ENCODE data around the gene LACTBL1.

Gene LACTBL1

GRCh38 chr1:22969304-22969709, 3.4 kb downstream of the LACTBL1 start:
- Histone ChIP-seq H3F3A (ENCODE audit: insufficient read depth, low read length) (no peaks in the 10 kb centered on the region), H3K9me3 (replicated peaks; ENCODE audit: insufficient read depth, low read length) (no peaks in the 10 kb centered on the region), H3K4me1 (ENCODE audit: low read length) (no peaks in the 10 kb centered on the region), H3K4me3 (ENCODE audit: low read length) (no peak overlapping the region), H2AFZ (ENCODE audit: low read length) (no peak overlapping the region), H3K36me3 (replicated peaks; ENCODE audit: insufficient read depth, low read length) (no peaks in the 10 kb centered on the region), H3K9me2 (replicated peaks; ENCODE audit: insufficient read depth, low read length) (no peaks in the 10 kb centered on the region), H4K20me1 (ENCODE audit: insufficient read depth, low read length) (no peaks in the 10 kb centered on the region), H3K79me2 (ENCODE audit: low read length) (no peaks in the 10 kb centered on the region), H3K4me2 (ENCODE audit: low read depth, low read length) (no peak overlapping the region), H3K27ac (ENCODE audit: low read length) (no peak overlapping the region), H3K9ac (ENCODE audit: low read length) (no peak overlapping the region), H3K27me3 (replicated peaks; ENCODE audit: insufficient read depth, low read length) (peaks cover 46% of the 10 kb centered on the region)
- DNase-seq: no peak
- TF ChIP-seq EZH2 (optimal IDR thresholded peaks at IDR 0.05; ENCODE audit: low read depth, low read length) (no peak), CTCF (IDR thresholded peaks at IDR 0.05; ENCODE audit: low read length) (no peak), EZH2phosphoT487 (IDR thresholded peaks at IDR 0.05; ENCODE audit: low read length) (no peak)

GRCh38 chr1:22967833-22968232, 4.8 kb downstream of the LACTBL1 start:
- no peak for TF ChIP-seq EZH2phosphoT487 (IDR thresholded peaks at IDR 0.05; ENCODE audit: low read length)
- no peaks in the 10 kb centered on the region for H3K9me2 ChIP-seq (replicated peaks; ENCODE audit: insufficient read depth, low read length)
- no peaks in the 10 kb centered on the region for H3K9me3 ChIP-seq (replicated peaks; ENCODE audit: insufficient read depth, low read length)
- no peaks in the 10 kb centered on the region for H4K20me1 ChIP-seq (ENCODE audit: insufficient read depth, low read length)
- no peak overlapping the region for H3K27ac ChIP-seq (ENCODE audit: low read length)
- peaks cover 43% of the 10 kb centered on the region for H3K27me3 ChIP-seq (replicated peaks; ENCODE audit: insufficient read depth, low read length)
- no peaks in the 10 kb centered on the region for H3K36me3 ChIP-seq (replicated peaks; ENCODE audit: insufficient read depth, low read length)
- H3F3A ChIP-seq (ENCODE audit: insufficient read depth, low read length): no peaks in the 10 kb centered on the region
- H3K9ac ChIP-seq (ENCODE audit: low read length): no peak overlapping the region
- H3K4me1 ChIP-seq (ENCODE audit: low read length): no peaks in the 10 kb centered on the region
- no peak overlapping the region for H3K4me2 ChIP-seq (ENCODE audit: low read depth, low read length)
- DNase-seq: no peak
- H3K79me2 ChIP-seq (ENCODE audit: low read length): no peaks in the 10 kb centered on the region
- no peak overlapping the region for H3K4me3 ChIP-seq (ENCODE audit: low read length)
- no peak overlapping the region for H2AFZ ChIP-seq (ENCODE audit: low read length)

GRCh38 chr1:22966309-22966708, 6.4 kb downstream of the LACTBL1 start:
- Histone ChIP-seq H3K9ac (ENCODE audit: low read length) (no peak overlapping the region), H3K27ac (ENCODE audit: low read length) (no peak overlapping the region), H3K4me2 (ENCODE audit: low read depth, low read length) (no peak overlapping the region), H3K27me3 (replicated peaks; ENCODE audit: insufficient read depth, low read length) (peaks cover 36% of the 10 kb centered on the region), H3K4me3 (ENCODE audit: low read length) (no peak overlapping the region), H3K36me3 (replicated peaks; ENCODE audit: insufficient read depth, low read length) (no peaks in the 10 kb centered on the region), H3F3A (ENCODE audit: insufficient read depth, low read length) (no peaks in the 10 kb centered on the region), H3K9me2 (replicated peaks; ENCODE audit: insufficient read depth, low read length) (no peaks in the 10 kb centered on the region), H3K9me3 (replicated peaks; ENCODE audit: insufficient read depth, low read length) (no peaks in the 10 kb centered on the region), H2AFZ (ENCODE audit: low read length) (no peak overlapping the region), H3K4me1 (ENCODE audit: low read length) (no peaks in the 10 kb centered on the region), H3K79me2 (ENCODE audit: low read length) (no peaks in the 10 kb centered on the region), H4K20me1 (ENCODE audit: insufficient read depth, low read length) (no peaks in the 10 kb centered on the region)
- TF ChIP-seq CTCF (IDR thresholded peaks at IDR 0.05; ENCODE audit: low read length) (no peak), EZH2 (optimal IDR thresholded peaks at IDR 0.05; ENCODE audit: low read depth, low read length) (no peak), EZH2phosphoT487 (IDR thresholded peaks at IDR 0.05; ENCODE audit: low read length) (no peak)
- DNase-seq: no peak

- no peaks in the 10 kb centered on the region for H3K36me3 ChIP-seq (replicated peaks; ENCODE audit: insufficient read depth, low read length)
- TF ChIP-seq CTCF (IDR thresholded peaks at IDR 0.05; ENCODE audit: low read length): no peak
- H3K4me2 ChIP-seq (ENCODE audit: low read depth, low read length): no peak overlapping the region
- no peaks in the 10 kb centered on the region for H3K4me1 ChIP-seq (ENCODE audit: low read length)
- no peaks in the 10 kb centered on the region for H3F3A ChIP-seq (ENCODE audit: insufficient read depth, low read length)
- H3K9me3 ChIP-seq (replicated peaks; ENCODE audit: insufficient read depth, low read length): no peaks in the 10 kb centered on the region
- no peaks in the 10 kb centered on the region for H4K20me1 ChIP-seq (ENCODE audit: insufficient read depth, low read length)
- H3K27me3 ChIP-seq (replicated peaks; ENCODE audit: insufficient read depth, low read length): peaks cover 31% of the 10 kb centered on the region
- no peak overlapping the region for H3K9ac ChIP-seq (ENCODE audit: low read length)
- no peak for DNase-seq
- H3K27ac ChIP-seq (ENCODE audit: low read length): no peak overlapping the region
- no peak overlapping the region for H2AFZ ChIP-seq (ENCODE audit: low read length)
- H3K4me3 ChIP-seq (ENCODE audit: low read length): no peak overlapping the region
- no peaks in the 10 kb centered on the region for H3K79me2 ChIP-seq (ENCODE audit: low read length)
- H3K9me2 ChIP-seq (replicated peaks; ENCODE audit: insufficient read depth, low read length): no peaks in the 10 kb centered on the region
These were observed 9.5 kb downstream of the LACTBL1 start for GRCh38 chr1:22963044-22963677.

All from MM.1S (cell line).